NCI-H2196 treated with DMSO at 0.1 percent for 48 hours (cell line): Measurements from ENCODE around the gene SLC9A4.
"Not testable (repeated sequence)": the region's sequence is repeated elsewhere in the genome, so short reads cannot be mapped to it uniquely, and the experiment has no call there.

Experiments
- DNase-seq: peaks from one replicate; lab custom pipeline; 2025; ENCODE audit not compliant: unreplicated experiment; lab: John Stamatoyannopoulos, UW

SLC9A4 gene

GRCh38 chr2:102544182-102544581 is 71.2 kb downstream of the SLC9A4 start:
- no peak for DNase-seq

DNA sequence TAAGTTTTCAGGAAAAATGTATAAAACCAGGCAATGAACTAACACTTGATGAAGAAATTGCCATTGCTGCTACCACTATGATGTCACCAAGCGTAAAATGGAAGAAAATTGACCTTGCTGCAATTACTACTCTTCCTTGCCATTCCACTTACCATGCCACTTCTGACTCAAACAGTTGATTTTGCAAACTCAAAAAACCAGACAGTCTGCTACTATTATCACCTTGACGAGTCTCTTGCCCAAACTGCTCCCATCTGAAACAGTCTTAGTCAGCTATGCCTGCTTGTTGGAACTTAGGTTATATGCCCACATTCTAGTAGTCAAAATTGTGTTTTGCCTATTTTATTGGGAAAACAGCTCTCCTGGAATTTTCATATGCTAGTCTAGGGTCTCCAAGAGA is 74.4 kb downstream of the SLC9A4 start:
- no peak for DNase-seq

DNA sequence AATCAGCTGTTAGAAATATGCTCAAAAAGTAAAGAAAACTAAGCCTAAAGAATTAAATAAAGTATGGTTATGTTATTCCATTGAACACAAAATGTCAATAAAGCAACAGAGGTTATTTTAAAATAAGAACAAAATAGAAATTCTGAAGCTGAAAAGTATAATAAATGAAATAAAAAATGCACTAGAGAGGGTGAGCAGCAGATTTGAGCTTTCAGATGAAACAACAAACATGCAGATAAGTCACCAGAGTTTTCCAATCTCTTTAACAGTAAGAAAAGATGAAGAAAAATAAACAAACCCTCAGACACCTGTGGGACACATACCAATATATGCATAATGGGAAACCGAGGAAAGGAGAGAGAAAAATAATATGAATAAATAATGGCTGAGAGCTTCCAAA is 76.0 kb downstream of the SLC9A4 start:
- DNase-seq, result no peak

DNA sequence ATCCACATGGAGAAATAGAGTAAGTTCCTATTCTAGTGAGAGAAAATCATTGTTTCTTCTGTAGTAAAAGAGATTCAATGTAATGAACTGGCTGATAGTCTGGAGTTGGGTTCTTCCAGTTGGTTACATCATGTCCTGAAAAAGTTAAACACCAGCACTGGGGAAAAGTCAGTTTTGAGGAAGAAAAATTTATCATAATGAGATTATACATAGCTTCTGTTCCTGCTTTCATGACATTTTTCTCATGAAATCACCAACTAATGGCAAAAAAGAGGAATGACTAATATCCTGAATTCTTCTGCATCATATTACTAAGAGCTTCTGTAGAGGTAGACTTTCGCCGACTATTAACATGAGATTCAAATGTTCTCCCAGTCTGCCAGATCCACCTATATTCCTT is 77.1 kb downstream of the SLC9A4 start:
- no peak for DNase-seq

DNA sequence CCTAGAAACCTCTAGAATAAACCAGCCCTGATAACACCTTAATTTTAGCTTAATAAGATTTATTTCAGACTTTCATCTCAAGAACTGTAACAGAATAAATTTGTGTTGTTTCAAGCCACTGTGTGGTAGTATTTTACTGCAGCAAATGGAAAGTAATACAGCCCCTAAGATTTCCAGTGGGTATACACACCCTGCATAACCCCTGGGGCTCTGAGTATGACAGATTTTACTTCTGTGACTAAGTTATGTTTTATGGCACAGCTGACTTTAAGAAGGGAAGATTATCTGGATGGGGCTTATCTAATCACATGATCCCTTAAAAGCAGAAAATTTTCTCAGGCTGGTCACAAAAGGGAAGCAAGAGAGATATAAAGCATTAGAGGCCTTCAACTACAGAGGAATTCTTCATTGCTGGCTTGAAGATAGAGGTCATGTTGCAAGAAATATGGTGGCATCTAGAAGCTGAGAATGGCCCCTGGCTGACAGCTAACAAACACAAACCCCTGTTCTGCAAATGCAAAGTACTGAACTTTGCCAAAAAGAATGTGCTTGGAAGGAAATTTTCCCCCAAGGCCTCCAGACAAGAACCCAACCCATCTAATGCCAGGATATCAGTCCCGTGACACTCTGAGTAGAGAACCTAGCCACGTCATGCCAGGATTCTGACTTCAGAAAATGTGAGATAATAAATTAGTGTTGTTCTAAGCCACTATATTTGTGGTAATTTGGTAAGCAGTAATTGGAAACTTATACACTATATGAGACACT is 78.5 kb downstream of the SLC9A4 start:
- no peak for DNase-seq

DNA sequence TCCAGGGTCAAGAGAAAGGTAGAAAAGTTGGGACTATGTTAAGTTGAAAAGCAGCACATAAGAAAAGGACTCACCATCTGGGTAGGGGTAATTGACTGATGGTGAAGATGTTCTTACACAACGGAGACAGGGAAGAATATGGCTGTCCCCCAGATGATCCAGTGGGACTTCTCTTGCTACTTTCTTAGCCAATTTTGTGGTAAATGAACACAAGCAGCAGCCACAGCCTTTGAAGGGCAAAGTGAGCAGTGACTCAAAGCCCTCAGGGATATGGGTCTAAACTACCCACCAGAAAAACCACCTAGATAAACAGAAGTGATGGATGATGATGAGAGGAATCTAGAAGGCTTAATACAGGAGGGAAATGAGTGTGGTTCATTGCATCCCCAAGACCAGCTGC is 80.6 kb downstream of the SLC9A4 start:
- no peak for DNase-seq

- no peak for DNase-seq
Observed at GRCh38 chr2:102558463-102558862, 85.4 kb downstream of the SLC9A4 start.

GRCh38 chr2:102562542-102562941 is 89.5 kb downstream of the SLC9A4 start:
- not testable (repeated sequence) for DNase-seq

- no peak for DNase-seq
Observed at GRCh38 chr2:102575888-102576287, 102.9 kb downstream of the SLC9A4 start.

DNA sequence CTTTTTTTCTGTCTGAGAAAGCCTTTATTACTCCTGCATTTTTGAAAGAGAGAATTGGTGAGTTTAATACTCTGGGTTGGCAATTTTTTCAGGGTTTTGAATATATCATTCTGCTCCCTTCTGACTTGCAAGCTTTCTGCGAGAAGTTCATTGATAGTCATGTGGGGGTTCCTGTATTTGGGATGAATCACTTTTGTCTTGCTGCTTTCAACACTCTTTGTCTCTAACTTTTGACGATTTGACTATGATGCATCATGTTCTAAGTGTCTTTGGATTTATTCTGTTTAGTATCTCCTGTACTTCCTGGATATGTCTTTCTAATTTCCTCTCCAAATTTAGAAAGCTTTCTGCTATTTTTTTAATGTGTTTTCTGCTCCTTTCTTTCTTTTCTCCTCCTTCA is 105.3 kb downstream of the SLC9A4 start:
- DNase-seq, result no peak

DNA sequence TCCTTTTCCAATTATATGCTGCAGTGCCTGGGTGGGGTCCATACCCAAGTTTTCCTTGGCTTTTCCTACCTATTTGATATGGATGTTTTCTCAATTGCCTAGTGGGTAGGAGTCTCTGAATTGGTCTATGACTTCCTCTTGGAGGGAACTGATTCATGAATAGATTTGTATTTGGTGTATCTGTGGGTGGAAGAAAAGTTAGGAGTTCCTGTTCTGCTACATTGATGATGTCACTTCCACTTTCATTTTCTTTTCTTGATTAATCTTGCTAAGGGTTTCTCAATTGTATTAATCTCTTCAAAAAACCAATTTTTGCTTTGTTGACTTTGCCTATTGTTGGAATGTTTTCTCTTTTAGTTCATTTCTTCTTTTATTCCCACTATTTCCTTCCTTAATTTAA is 108.9 kb downstream of the SLC9A4 start:
- DNase-seq, result no peak

GRCh38 chr2:102582845-102583244 is 109.8 kb downstream of the SLC9A4 start:
- DNase-seq, result no peak
